BJ (cell line): ENCODE results near the gene NTRK3. TPM values are rescaled to one million over a fixed set of nuclear protein-coding genes. Genes with fewer than 3 reads are reported as not detected.

Experiments used
- CTCF ChIA-PET: fragments of 350-600 bp; formaldehyde crosslinking; extraction: SDS; loops from one replicate; lab custom pipeline; 2021; ENCODE audit warnings: antibody characterized with exemption, inconsistent platforms; lab: Yijun Ruan, JAX
- POLR2A ChIA-PET: fragments of 300-600 bp; sonication (Branson Sonifier 250); formaldehyde crosslinking; extraction: SDS; loops from one replicate; lab custom pipeline; 2021; ENCODE audit warnings: antibody characterized with exemption; lab: Charles Lee
- DNase-seq: peaks from one replicate; pipeline ENCODE4 v3.0.0-alpha.2; 2011; ENCODE audit warnings: low read depth
- H3K27me3 ChIP-seq: 2 replicates; pipeline ENCODE4 v1.6.0; 2011; ENCODE audit warnings: low read length; ENCODE audit not compliant: control insufficient read depth, insufficient read depth
- H3K36me3 ChIP-seq: 2 replicates; pipeline ENCODE4 v1.5.1; 2011; ENCODE audit warnings: low read length; ENCODE audit not compliant: control insufficient read depth, insufficient read depth
- H3K4me3 ChIP-seq: 2 replicates; pipeline ENCODE4 v1.5.1; 2011; ENCODE audit warnings: low read depth, mild to moderate bottlenecking, control low read depth, low read length
- CTCF ChIP-seq: IDR thresholded peaks from 2 replicates; pipeline ENCODE4 v1.5.1; 2011; ENCODE audit warnings: low read depth, mild to moderate bottlenecking, control low read depth, inconsistent platforms, low read length, moderate library complexity; ENCODE audit not compliant: insufficient read depth
- polyA plus RNA-seq: library from polyadenylated mRNA; depleted of rRNA; stranded (reverse); fragments of >200 nt; gene quantifications from 2 replicates; pipeline ENCODE4 v1.2.3, GENCODE V29; 2011

NTRK3 gene
- polyA plus RNA-seq, 1 experiment: 0.12 TPM

GRCh38 chr15:88048755-88049154 lies 207.8 kb downstream of the NTRK3 start:
- CTCF ChIA-PET: no interaction called here
- no peak overlapping the region for H3K4me3 ChIP-seq
- POLR2A ChIA-PET: no interaction called here

GRCh38 chr15:88048237-88048636 lies 208.3 kb downstream of the NTRK3 start:
- POLR2A ChIA-PET: no interaction called here
- Histone ChIP-seq H3K27me3 (no peaks in the 10 kb centered on the region), H3K4me3 (no peak overlapping the region), H3K36me3 (no peaks in the 10 kb centered on the region)
- CTCF ChIA-PET: no interaction called here
- DNase-seq: no peak
- TF ChIP-seq CTCF: no peak

More at GRCh38 chr15:88048755-88049154, 207.8 kb downstream of the NTRK3 start:
- TF ChIP-seq CTCF: no peak
- H3K36me3 ChIP-seq: no peaks in the 10 kb centered on the region
- no peaks in the 10 kb centered on the region for H3K27me3 ChIP-seq
- no peak for DNase-seq

- no peak for DNase-seq
- no peak overlapping the region for H3K4me3 ChIP-seq
- CTCF ChIA-PET: no interaction called here
- no peaks in the 10 kb centered on the region for H3K36me3 ChIP-seq
- TF ChIP-seq CTCF: no peak
- no peaks in the 10 kb centered on the region for H3K27me3 ChIP-seq
- POLR2A ChIA-PET: no interaction called here
Observed at GRCh38 chr15:88046576-88047129, 209.9 kb downstream of the NTRK3 start.

GRCh38 chr15:88043396-88043795 lies 213.1 kb downstream of the NTRK3 start:
- no peak for TF ChIP-seq CTCF
- CTCF ChIA-PET: no interaction called here
- no peak for DNase-seq

GRCh38 chr15:88042047-88042446 lies 214.5 kb downstream of the NTRK3 start:
- Histone ChIP-seq H3K36me3 (no peaks in the 10 kb centered on the region), H3K4me3 (no peak overlapping the region), H3K27me3 (no peaks in the 10 kb centered on the region)
- POLR2A ChIA-PET: no interaction called here
- no peak for DNase-seq
- TF ChIP-seq CTCF: no peak
- CTCF ChIA-PET: no interaction called here

More at GRCh38 chr15:88043396-88043795, 213.1 kb downstream of the NTRK3 start:
- Histone ChIP-seq H3K27me3 (no peaks in the 10 kb centered on the region), H3K36me3 (no peaks in the 10 kb centered on the region), H3K4me3 (no peak overlapping the region)
- POLR2A ChIA-PET: no interaction called here
